MM.1S (cell line): ENCODE measurements around the gene NPAS1.

Experiments used
- DNase-seq: peaks from one replicate; pipeline ENCODE4 v3.0.0-alpha.2; 2015
- H2AFZ ChIP-seq: fragments of 300-600 bp; sonication (generic); 2 replicates; pipeline ENCODE4 v1.6.0; 2016; ENCODE audit warnings: antibody characterized with exemption, low read length
- H3F3A ChIP-seq: fragments of 300-600 bp; sonication (generic); 2 replicates; pipeline ENCODE4 v1.6.1; 2016; ENCODE audit warnings: mild to moderate bottlenecking, antibody characterized with exemption, low read length, moderate library complexity, mixed read lengths; ENCODE audit not compliant: insufficient read depth
- H3K27ac ChIP-seq: fragments of 300-600 bp; sonication (generic); 2 replicates; pipeline ENCODE4 v1.5.1; 2016; ENCODE audit warnings: mild to moderate bottlenecking, low read length
- H3K27me3 ChIP-seq: fragments of 300-600 bp; sonication (generic); replicated peaks from 2 replicates; pipeline ENCODE4 v1.6.0; 2016; ENCODE audit warnings: low read length; ENCODE audit not compliant: insufficient read depth
- H3K36me3 ChIP-seq: fragments of 300-600 bp; sonication (generic); replicated peaks from 2 replicates; pipeline ENCODE4 v1.6.1; 2016; ENCODE audit warnings: mild to moderate bottlenecking, low read length, mixed read lengths; ENCODE audit not compliant: insufficient read depth
- H3K4me1 ChIP-seq: fragments of 300-600 bp; sonication (generic); 2 replicates; pipeline ENCODE4 v1.6.1; 2016; ENCODE audit warnings: low read length, mixed read lengths
- H3K4me2 ChIP-seq: fragments of 300-600 bp; sonication (generic); 2 replicates; pipeline ENCODE4 v1.6.0; 2016; ENCODE audit warnings: low read depth, low read length
- H3K4me3 ChIP-seq: fragments of 300-600 bp; sonication (generic); 2 replicates; pipeline ENCODE4 v1.5.1; 2016; ENCODE audit warnings: low read length, mixed read lengths
- H3K79me2 ChIP-seq: fragments of 300-600 bp; sonication (generic); 2 replicates; pipeline ENCODE4 v1.6.1; 2016; ENCODE audit warnings: mixed run types, low read length, mixed read lengths
- H3K9ac ChIP-seq: fragments of 300-600 bp; sonication (generic); 2 replicates; pipeline ENCODE4 v1.6.1; 2016; ENCODE audit warnings: low read length, mixed read lengths
- H3K9me2 ChIP-seq: fragments of 300-600 bp; sonication (generic); replicated peaks from 2 replicates; pipeline ENCODE4 v1.6.1; 2016; ENCODE audit warnings: mild to moderate bottlenecking, low read length, mixed read lengths; ENCODE audit not compliant: insufficient read depth
- H3K9me3 ChIP-seq: fragments of 300-600 bp; sonication (generic); replicated peaks from 2 replicates; pipeline ENCODE4 v1.6.1; 2016; ENCODE audit warnings: mild to moderate bottlenecking, low read length, mixed read lengths; ENCODE audit not compliant: insufficient read depth
- H4K20me1 ChIP-seq: fragments of 300-600 bp; sonication (generic); 2 replicates; pipeline ENCODE4 v1.6.1; 2016; ENCODE audit warnings: mild to moderate bottlenecking, low read length, moderate library complexity, mixed read lengths; ENCODE audit not compliant: insufficient read depth
- EZH2 ChIP-seq: fragments of 300-600 bp; sonication (generic); optimal IDR thresholded peaks from 2 replicates; pipeline ENCODE3; 2017; ENCODE audit warnings: low read depth, mild to moderate bottlenecking, antibody characterized with exemption, low read length, mixed read lengths
- EZH2phosphoT487 ChIP-seq: fragments of 300-600 bp; sonication (generic); IDR thresholded peaks from 2 replicates; pipeline ENCODE4 v1.6.1; 2018; ENCODE audit warnings: antibody characterized with exemption, low read length
- TF ChIP-seq, protein P1 (sequence below): fragments of 300-600 bp; sonication (generic); IDR thresholded peaks from 2 replicates; pipeline ENCODE4 v1.5.1; 2016; ENCODE audit warnings: antibody characterized with exemption, low read length, mixed read lengths

NPAS1 gene

DNA sequence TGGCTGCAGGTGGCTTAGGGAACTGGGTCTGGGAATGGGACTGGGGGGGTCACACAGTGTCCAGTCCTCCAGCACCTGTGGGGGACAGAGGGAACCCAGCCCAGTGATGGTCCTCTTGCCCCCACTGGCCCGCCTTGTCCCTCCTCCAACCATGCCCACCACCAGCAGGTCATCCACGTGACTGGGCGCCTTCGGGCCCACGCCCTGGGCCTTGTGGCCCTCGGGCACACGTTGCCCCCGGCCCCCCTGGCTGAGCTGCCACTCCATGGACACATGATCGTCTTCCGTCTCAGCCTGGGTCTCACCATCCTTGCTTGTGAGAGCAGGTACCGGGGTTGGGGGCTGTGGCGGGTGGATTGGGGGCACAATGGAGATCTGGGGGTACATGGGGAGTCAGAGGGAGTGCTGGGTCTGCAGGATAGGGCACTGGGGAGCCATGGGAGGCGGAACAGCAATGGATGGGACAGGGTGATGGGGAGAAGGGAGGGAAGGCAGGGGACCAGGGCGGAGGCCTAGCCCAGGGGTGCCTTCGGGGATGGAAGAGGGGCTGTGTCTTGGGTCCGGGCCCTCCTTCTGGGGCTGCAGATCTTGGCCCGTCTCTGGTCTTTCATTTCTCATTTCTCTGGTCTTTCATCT lies 19.7 kb downstream of the NPAS1 start:
- Histone ChIP-seq H3K9me2 (no peaks in the 10 kb centered on the region), H3K4me1 (peaks cover 4% of the 10 kb centered on the region; the same call in 1 of the 2 replicates), H3K9me3 (no peaks in the 10 kb centered on the region), H3K27ac (no peak overlapping the region), H3F3A (peaks cover 9% of the 10 kb centered on the region; the same call in 1 of the 2 replicates), H3K27me3 (peaks cover under 1% of the 10 kb centered on the region; the same call in 1 of the 2 replicates), H3K4me3 (no peak overlapping the region), H3K9ac (no peak overlapping the region), H3K79me2 (no peaks in the 10 kb centered on the region), H4K20me1 (no peaks in the 10 kb centered on the region), H3K4me2 (no peak overlapping the region), H3K36me3 (no peaks in the 10 kb centered on the region), H2AFZ (no peak overlapping the region)
- no peak for DNase-seq
- TF ChIP-seq EZH2phosphoT487: no peak
- no peak for TF ChIP-seq EZH2
- TF ChIP-seq, protein P1, sequence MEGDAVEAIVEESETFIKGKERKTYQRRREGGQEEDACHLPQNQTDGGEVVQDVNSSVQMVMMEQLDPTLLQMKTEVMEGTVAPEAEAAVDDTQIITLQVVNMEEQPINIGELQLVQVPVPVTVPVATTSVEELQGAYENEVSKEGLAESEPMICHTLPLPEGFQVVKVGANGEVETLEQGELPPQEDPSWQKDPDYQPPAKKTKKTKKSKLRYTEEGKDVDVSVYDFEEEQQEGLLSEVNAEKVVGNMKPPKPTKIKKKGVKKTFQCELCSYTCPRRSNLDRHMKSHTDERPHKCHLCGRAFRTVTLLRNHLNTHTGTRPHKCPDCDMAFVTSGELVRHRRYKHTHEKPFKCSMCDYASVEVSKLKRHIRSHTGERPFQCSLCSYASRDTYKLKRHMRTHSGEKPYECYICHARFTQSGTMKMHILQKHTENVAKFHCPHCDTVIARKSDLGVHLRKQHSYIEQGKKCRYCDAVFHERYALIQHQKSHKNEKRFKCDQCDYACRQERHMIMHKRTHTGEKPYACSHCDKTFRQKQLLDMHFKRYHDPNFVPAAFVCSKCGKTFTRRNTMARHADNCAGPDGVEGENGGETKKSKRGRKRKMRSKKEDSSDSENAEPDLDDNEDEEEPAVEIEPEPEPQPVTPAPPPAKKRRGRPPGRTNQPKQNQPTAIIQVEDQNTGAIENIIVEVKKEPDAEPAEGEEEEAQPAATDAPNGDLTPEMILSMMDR: no peak

DNA sequence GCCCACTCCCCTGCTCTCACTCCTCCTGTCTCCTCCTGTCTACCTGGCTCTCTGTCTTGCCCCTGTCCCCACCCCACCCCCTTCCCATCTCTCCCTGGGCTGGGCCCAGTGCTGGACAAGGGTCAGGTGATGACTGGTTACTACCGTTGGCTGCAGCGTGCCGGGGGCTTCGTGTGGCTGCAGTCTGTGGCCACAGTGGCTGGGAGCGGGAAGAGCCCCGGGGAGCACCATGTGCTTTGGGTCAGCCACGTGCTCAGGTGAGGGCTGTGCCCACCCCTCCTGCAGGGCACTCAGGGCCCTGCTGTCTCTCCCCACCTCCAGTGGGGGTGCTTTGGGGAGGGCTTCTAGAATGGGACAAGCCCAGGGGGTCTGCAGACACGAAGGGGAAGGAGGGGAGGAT lies 21.2 kb downstream of the NPAS1 start:
- H3K4me1 ChIP-seq: no peaks in the 10 kb centered on the region
- H3K79me2 ChIP-seq: no peaks in the 10 kb centered on the region
- 0 out of 2 replicates have a peak, but pooled peaks cover 5% of the 10 kb centered on the region for H3F3A ChIP-seq
- H2AFZ ChIP-seq: no peak overlapping the region
- H3K4me2 ChIP-seq: no peak overlapping the region
- TF ChIP-seq, protein P1: no peak
- TF ChIP-seq EZH2: no peak
- no peak for TF ChIP-seq EZH2phosphoT487
- no peak for DNase-seq
- H3K9me3 ChIP-seq: no peaks in the 10 kb centered on the region
- H3K9me2 ChIP-seq: no peaks in the 10 kb centered on the region
- H3K27me3 ChIP-seq: no peaks in the 10 kb centered on the region
- H3K36me3 ChIP-seq: no peaks in the 10 kb centered on the region
- H4K20me1 ChIP-seq: no peaks in the 10 kb centered on the region
- H3K9ac ChIP-seq: no peak overlapping the region
- no peak overlapping the region for H3K27ac ChIP-seq
- H3K4me3 ChIP-seq: no peak overlapping the region

DNA sequence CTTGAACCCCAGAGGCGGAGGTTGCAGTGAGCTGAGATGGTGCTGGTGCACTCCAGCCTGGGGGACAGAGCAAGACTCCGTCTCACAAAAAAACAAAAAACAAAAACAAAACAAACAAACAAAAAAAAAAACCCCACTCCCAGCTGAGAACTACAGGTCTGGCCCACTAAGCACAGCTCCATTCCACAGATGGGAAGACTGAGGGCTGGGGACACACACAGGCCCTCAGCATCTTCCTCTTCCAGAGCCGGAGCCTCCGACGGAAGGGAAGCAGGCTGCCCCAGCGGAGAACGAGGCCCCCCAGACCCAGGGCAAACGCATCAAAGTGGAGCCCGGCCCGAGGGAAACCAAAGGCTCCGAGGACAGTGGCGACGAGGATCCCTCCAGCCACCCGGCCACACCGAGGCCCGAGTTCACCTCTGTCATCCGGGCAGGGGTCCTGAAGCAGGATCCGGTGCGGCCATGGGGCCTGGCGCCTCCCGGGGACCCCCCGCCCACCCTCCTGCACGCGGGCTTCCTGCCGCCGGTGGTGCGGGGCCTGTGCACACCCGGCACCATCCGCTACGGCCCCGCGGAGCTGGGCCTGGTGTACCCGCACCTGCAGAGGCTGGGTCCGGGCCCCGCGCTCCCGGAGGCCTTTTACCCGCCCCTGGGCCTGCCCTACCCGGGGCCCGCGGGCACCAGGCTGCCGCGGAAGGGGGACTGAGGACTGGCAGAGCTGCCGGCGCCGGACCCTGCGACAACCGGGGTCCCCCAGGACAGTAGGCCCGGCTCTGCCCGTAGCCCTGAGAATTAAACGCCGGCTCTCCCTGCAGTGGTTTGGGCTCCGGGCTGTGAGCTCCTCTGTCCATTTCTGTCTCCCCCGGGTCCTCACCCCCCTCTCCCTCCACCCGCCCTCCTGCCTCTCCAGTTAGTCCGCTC lies 25.6 kb downstream of the NPAS1 start:
- H3K9me3 ChIP-seq: no peaks in the 10 kb centered on the region
- H3K27me3 ChIP-seq: no peaks in the 10 kb centered on the region
- no peaks in the 10 kb centered on the region for H4K20me1 ChIP-seq
- no peak overlapping the region for H3K9ac ChIP-seq
- H3K4me1 ChIP-seq: no peaks in the 10 kb centered on the region
- H3K79me2 ChIP-seq: 0 out of 2 replicates have a peak, but pooled peaks cover 6% of the 10 kb centered on the region
- H2AFZ ChIP-seq: no peak overlapping the region
- H3K4me2 ChIP-seq: no peak overlapping the region
- H3K9me2 ChIP-seq: no peaks in the 10 kb centered on the region
- TF ChIP-seq, protein P1: no peak
- no peak for TF ChIP-seq EZH2
- TF ChIP-seq EZH2phosphoT487: no peak
- no peak overlapping the region for H3K4me3 ChIP-seq
- no peaks in the 10 kb centered on the region for H3F3A ChIP-seq
- no peak overlapping the region for H3K27ac ChIP-seq
- DNase-seq: no peak
- H3K36me3 ChIP-seq: no peaks in the 10 kb centered on the region
